PC-9 (cell line): ENCODE data around the gene LIMS1.

Experiments used
- CTCF ChIP-seq: fragments of 200-600 bp; sonication (generic); conservative IDR thresholded peaks from 2 replicates; pipeline ENCODE4 v1.6.1; 2017; ENCODE audit warnings: mixed run types, antibody characterized with exemption, mild to moderate bottlenecking, moderate library complexity
- EZH2 ChIP-seq: fragments of 200-600 bp; sonication (generic); IDR thresholded peaks from 2 replicates; pipeline ENCODE4 v1.8.0; 2017; ENCODE audit warnings: antibody characterized with exemption, low read depth

- TF ChIP-seq CTCF (no peak), EZH2 (no peak)
Observed at GRCh38 chr2:108547606-108548005, 13.3 kb downstream of the LIMS1 start.
